ENCODE results near the gene CIITA.

CIITA gene

DNA sequence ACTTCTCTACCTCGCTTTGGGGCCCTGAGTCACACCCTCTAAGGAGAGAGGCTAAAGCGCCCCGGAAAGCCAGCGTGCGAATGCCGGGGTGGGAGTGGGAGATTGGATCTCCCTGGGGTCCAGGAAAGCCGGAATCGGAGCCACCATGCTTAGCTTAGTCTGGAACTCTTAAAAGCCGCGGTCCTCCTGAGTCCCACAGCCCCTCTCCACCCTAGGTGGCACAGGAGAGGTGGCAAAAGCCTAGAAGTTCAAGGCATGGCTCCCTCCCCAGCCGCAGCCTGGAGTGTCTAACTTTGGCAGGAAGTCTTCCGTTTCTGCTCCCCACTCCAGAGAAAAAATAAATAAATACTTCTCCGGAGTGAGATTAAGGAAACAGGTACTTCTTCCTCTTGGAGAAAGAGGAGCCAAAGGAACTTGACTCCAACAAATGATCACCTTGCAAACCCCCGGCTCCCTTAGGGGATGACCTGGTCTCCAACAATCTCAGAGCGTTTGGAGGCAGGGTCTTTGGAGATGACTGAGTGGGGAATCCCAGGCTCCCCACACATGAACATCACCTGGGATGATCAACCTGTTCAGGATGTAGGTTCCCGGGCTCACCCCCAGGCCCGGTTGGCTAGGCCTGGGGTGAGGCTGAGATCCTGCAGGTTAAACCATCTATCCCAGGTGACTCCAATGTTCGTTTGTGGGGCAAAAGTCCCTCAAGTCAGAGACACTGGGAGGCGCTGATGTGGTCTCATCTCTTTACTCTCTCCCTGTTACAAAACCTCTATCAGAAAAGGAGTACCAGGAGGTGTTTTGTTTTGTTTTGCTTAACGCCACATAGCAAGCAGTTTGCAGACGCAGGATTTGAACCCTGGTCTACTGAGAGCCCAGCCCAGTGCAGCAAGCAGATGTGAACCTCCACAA is 2.9 kb downstream of the CIITA start:
- DNase-seq = no peak

- DNase-seq = no peak
These were observed 3.8 kb downstream of the CIITA start for GRCh38 chr16:10880594-10881452.

GRCh38 chr16:10881479-10882030 is 4.6 kb downstream of the CIITA start:
- no peak for DNase-seq

DNA sequence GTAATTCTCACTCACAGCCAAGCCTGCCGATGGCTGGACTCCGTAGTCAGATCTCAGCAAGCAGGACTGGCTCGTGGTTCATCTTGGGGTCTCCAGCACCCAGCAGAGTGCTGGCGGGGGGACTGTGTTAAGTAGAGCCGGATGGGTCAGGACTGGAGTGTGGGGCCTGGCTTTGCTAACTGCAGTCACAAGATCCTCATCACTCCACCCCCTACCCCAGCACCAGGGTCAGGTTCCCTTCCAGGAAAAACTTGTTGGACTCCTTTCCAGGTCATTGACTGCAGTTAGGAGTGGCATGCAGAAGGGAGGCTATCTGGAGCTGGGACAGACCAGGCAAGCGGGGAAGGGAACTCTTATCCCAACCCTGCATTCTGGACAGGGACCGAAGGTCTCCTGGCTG is 6.0 kb downstream of the CIITA start:
- DNase-seq = no peak

GRCh38 chr16:10885246-10885645 is 8.2 kb downstream of the CIITA start:
- no peak for DNase-seq

DNA sequence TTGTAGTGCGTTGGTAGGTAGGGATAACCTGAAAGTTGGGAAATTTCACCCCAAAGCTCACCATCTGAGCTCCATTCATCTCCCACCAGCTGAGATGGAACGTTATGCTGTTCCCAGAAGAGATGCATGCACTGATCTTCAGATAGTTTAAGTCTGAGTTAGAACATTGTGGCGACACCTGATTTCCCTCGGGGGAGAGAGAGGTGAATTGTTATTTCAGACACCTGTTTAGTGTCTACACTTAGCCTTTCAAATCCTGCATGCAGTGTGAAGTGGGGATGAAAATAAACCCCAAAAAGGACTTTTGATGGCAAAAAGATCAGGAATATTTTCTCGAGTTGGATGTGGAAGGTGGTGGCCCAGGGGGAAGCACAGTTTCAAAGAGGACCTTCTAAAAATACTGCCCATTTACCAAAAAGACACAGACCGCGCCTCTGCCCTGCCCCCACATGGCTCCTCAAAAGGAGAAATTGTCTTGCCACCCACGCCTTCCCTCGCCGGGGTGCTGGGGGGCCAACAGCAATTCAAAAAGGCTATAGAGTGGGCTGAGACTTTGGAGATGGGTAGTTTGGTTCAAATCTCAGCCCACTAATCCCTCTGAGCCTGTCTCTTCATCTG is 11.4 kb downstream of the CIITA start:
- no peak for DNase-seq

DNA sequence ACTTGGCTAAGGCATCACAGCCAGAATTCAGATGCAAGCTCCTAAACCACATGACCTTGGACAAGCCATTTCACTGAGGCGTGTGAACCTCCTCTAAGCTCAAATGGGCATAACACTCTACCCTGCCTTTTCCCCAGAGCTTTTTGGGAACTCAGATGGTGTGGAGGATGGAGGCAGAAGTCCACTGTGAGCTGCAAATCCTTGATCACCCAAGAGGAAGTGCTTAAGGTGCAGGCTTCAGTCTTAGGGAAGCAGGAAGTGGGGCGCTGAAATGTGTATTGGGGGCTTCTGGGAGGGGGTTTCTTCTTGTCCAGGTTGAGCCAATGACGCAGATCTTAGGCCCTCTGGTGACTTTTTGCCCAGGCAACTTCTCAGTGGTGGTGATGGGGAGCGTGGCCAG is 12.9 kb downstream of the CIITA start:
- no peak for DNase-seq

DNA sequence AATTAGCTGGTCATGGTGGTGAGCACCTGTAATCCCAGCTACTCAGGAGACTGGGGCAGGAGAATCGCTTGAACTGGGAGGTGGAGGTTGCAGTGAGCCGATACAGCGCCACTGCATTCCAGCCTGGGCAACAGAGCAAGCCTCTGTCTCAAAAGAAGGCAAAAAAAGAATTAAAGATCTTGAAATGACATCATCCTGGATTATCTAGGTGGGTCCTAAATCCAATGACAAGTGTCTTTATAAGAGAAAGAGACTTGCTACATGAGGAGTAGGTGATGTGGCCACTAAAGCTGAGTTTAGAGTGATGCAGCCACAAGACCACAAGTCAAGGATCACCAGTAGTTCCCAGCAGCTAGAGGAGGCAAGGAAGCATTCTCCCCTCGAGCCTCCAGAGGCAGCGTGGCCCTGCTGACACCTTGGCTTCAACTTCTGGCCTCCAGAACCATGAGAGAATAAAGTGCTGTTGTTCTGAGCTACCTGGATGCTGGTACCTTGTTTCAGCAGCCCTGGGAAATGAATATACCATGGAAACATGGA is 15.8 kb downstream of the CIITA start:
- no peak for DNase-seq

DNA sequence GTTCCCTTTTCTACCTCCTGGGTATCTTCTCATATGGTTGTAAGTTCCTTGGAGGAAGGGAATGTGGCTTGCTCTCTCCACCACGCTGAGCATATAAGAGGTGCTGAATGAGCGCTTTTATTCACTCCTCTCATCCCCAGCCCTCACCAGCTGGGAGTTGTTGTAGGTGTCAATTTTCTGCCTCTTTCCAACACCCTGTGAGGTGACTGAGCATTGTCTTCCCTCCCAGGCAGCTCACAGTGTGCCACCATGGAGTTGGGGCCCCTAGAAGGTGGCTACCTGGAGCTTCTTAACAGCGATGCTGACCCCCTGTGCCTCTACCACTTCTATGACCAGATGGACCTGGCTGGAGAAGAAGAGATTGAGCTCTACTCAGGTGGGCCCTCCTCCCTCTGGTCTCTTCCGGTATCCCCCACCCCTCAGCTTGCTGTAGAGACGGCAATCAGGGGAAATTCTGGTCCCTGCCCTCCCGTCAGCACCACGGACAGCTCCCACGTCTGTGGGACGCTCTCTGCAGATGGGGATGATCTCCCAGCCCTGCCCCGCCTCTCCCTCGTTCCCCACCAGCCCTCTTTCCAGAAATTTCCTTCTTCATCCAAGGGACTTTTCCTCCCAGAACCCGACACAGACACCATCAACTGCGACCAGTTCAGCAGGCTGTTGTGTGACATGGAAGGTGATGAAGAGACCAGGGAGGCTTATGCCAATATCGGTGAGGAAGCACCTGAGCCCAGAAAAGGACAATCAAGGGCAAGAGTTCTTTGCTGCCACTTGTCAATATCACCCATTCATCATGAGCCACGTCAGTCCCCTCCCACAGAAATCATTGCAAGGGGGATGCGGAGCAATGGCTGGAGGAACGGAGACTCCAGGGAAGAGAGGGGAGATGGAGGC is 18.3 kb downstream of the CIITA start:
- no peak for DNase-seq

GRCh38 chr16:10896165-10896564 is 19.2 kb downstream of the CIITA start:
- no peak for DNase-seq

GRCh38 chr16:10896723-10897122 is 19.7 kb downstream of the CIITA start:
- DNase-seq = no peak

GRCh38 chr16:10897134-10897533 is 20.1 kb downstream of the CIITA start:
- DNase-seq = peak; percentile 4

DNA sequence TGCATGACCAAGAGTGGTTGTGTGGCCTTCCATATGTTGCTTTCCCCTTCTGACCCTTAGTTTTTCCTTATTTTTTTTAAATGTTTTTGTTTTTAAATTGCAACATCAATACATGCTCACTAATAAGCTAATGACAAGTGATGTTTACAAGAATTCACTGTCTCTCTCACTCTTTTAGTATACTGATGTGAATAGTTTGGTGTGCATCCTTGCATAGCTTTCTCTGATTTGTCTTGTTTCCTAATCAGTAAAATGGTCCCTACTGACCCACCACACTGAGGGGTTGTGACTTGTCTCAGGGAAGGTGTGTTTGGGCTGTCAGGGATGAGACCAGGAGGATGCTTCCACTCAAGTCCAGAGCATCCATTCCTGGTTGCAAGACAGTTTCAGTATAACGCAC is 26.0 kb downstream of the CIITA start:
- DNase-seq = no peak

DNA sequence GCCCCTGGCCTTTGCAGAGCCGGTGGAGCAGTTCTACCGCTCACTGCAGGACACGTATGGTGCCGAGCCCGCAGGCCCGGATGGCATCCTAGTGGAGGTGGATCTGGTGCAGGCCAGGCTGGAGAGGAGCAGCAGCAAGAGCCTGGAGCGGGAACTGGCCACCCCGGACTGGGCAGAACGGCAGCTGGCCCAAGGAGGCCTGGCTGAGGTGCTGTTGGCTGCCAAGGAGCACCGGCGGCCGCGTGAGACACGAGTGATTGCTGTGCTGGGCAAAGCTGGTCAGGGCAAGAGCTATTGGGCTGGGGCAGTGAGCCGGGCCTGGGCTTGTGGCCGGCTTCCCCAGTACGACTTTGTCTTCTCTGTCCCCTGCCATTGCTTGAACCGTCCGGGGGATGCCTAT is 29.5 kb downstream of the CIITA start:
- DNase-seq = no peak

- no peak for DNase-seq
These were observed 30.1 kb downstream of the CIITA start for GRCh38 chr16:10906914-10907756.

DNA sequence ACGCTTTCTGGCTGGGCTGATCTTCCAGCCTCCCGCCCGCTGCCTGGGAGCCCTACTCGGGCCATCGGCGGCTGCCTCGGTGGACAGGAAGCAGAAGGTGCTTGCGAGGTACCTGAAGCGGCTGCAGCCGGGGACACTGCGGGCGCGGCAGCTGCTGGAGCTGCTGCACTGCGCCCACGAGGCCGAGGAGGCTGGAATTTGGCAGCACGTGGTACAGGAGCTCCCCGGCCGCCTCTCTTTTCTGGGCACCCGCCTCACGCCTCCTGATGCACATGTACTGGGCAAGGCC is 30.7 kb downstream of the CIITA start:
- no peak for DNase-seq

DNA sequence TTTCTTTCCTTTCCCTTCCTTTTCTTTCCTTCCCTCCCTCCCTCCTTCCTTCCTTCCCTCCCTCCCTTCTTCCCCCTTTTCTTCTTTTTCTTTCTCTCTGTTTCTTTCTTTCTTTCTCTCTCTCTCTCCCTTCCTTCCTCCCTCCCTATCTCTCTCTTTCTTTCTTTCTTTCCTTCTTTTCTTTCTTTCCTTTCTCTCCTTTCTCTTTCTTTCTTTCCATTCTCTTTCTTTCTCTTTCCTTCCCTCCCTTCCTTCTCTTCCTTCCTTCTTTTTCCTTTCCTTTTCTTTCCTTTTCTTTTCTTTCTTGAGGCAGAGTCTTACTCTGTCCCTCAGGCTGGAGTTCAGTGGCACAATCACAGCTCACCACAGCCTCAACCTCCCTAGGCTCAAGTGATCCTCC is 34.3 kb downstream of the CIITA start:
- DNase-seq = no peak

DNA sequence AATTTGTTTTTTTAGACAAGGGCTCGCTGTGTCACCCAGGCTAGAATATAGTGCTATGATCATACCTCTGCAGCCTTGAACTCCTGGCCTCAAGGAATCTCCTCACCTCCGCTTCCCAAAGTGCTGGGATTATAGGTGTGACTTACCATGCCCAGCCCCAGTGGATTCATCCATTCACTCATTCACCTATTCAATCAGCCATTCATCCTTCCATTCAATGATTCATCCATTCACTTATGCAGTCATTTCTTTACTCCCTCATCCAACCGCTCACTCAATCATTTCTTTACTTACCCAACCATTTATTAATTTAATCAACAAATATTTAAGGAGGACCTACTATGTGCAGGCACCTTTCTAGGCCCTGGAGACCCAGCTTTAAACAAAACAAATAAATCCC is 39.5 kb downstream of the CIITA start:
- DNase-seq = no peak

DNA sequence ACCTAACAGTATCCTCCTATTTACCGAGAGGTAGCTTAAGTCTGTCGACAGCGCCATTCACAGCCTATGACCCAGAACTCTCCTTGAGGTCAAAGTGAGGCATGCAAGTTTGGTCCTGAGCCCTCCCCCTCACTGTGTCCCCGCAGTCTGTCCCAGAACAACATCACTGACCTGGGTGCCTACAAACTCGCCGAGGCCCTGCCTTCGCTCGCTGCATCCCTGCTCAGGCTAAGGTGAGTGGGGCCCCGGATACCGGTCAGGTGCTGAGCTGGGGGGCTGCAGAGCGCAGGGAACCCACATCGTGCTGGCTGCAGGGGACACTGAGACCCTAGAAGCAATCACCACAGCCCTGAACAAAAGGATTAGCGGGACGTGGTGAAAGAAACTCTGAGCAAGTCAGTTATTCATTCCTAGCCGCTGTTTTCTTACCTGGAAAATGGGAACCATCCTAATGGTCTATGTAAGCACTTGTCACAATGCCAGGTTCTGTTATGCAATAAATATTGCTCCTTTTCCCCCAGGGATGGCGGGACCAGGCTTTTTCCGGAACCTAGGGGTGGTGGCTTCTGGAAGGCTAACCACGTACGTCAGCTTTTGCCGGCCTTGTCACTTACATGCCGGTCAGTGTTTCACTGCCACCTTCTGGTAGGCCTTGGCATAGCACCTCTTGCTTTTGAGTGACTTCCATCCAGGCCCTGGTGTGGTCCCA is 41.4 kb downstream of the CIITA start:
- peak; percentile 22 for DNase-seq

DNA sequence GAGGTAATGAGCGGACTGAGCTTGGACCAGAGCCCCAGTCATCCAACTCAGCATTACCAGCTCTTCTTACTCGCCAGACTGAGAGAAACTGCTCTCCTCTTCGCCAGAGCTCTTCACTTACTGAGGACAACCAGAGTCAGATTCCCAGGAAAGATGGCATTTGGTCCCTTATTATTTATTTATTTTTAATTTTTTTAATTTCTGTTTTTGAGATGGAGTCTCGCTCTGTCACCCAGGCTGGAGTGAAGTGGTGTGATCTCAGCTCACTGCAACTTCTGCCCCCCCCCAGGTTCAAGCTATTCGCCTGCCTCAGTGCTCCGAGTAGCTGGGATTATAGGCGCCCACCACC is 42.0 kb downstream of the CIITA start:
- no peak for DNase-seq
